Gastrocnemius medialis (tissue), 4 donors: ENCODE results near the gene AOC2.

Experiments
- CTCF ChIP-seq, 5 experiments: fragments of 450-650 bp in 3 of 5; fragments of 200-600 bp in 2 of 5; sonication (generic) in 2 of 5; IDR thresholded peaks in 4 of 5; conservative IDR thresholded peaks in 1 of 5; 1 replicate in 4 of 5; 2 replicates in 1 of 5; pipeline ENCODE4 v1.5.1; 2016 to 2019; ENCODE audit warnings: antibody characterized with exemption in 5 of 5, mild to moderate bottlenecking in 3 of 5, moderate library complexity in 3 of 5
- POLR2A ChIP-seq, 2 donors: fragments of 450-650 bp; IDR thresholded peaks; one replicate each; pipeline ENCODE4 v1.6.1; 2017; ENCODE audit warnings: antibody characterized with exemption in 2 of 2, mild to moderate bottlenecking in 2 of 2, moderate library complexity in 2 of 2

- TF ChIP-seq POLR2A (IDR thresholded peaks at IDR 0.05) (no peak), CTCF (IDR thresholded peaks at IDR 0.05 in 4 of 5, conservative IDR thresholded peaks at IDR 0.05 in 1 of 5) (no peak)
Measured at GRCh38 chr17:42849031-42849430, 4.7 kb downstream of the AOC2 start.
